NCI-H748 (cell line): ENCODE data around the gene MAPK10.
"Not testable (repeated sequence)": the region's sequence is repeated elsewhere in the genome, so short reads cannot be mapped to it uniquely, and the experiment has no call there.

ENCODE experiments used
- DNase-seq: peaks from one replicate; lab custom pipeline; 2025; ENCODE audit not compliant: unreplicated experiment; lab: John Stamatoyannopoulos, UW

Gene MAPK10

GRCh38 chr4:86203176-86203575 lies 156.7 kb downstream of the MAPK10 start:
- no peak for DNase-seq

- no peak for DNase-seq
Measured at GRCh38 chr4:86185659-86186058, 174.2 kb downstream of the MAPK10 start.

DNA sequence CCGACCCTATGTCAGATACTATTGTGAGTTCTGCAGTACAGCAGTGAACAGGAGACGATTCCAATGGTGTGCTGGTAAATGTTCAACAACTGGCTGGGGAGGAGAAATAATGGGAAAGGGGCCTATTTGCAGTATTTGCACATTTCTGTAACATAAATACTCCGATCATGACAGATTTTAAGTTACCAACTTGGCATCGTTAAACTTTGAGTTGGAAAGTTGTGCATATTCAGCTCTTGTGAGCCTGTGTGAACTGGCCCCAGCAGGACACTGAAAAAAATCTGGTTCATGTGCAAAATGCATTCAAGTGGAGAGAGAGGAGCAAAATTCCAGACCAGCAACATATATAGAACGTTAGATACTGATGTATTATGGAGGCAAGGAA lies 175.0 kb downstream of the MAPK10 start:
- no peak for DNase-seq

DNA sequence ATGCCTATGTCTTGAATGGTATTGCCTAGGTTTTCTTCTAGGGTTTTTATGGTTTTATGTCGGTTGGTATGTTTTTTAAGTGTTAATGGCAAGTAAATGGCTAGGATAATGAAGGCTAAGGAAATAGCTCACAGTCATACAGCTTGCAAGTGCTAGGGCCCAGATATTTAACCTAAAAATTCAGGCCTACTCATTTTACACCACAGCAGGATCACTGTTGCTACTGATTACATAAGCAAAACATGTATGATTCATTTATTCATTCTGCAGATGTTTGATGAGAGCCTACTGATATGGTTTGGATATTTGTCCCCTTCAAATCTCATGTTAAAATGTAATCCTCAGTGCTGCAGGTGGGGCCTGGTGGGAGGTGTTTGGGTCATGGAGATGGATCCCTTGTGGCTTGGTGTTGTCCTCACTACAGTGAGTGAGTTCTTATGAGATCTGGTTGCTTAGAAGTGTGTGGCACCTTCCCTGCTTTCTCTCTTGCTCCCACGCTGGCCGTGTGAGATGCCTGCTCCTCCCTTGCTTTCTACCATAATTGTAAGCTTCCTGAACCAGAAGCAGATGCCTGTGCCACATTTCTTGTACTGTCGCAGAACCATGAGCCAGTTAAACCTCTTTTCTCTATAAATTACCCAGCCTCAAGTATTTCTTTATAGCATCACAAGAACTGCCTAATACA lies 175.5 kb downstream of the MAPK10 start:
- no peak for DNase-seq

DNA sequence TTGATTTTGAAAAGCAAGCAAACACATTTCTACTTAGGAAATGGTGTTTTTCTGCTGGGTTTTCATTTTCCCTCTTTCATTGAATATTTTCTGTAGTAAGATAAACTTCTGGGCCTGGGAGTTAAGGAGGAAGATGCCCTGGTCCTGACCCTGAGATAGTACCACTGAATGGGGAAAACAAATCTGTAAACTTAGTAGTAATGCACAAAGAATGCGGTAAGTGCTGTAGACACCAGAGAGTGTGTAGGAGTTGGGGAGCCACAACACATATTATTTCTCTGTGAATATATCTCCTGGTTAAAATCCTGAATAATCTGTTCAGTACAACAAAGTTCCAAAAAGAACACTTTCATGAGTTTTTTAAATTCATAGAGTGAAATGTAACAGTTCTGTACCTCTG lies 178.3 kb downstream of the MAPK10 start:
- no peak for DNase-seq

- no peak for DNase-seq
Measured at GRCh38 chr4:86178211-86178610, 181.6 kb downstream of the MAPK10 start.

GRCh38 chr4:86174506-86174905 lies 185.3 kb downstream of the MAPK10 start:
- no peak for DNase-seq

DNA sequence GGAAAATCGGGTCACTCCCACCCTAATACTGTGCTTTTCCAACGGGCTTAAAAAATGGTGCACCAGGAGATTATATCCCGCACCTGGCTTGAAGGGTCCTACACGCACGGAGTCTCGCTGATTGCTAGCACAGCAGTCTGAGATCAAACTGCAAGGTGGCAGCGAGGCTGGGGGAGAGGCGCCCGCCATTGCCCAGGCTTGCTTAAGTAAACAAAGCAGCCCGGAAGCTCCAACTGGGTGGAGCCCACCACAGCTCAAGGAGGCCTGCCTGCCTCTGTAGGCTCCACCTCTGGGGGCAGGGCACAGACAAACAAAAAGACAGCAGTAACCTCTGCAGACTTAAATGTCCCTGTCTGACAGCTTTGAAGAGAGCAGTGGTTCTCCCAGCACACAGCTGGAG lies 191.5 kb downstream of the MAPK10 start:
- DNase-seq = not testable (repeated sequence)

- DNase-seq = no peak
Measured at GRCh38 chr4:86160426-86160825, 199.4 kb downstream of the MAPK10 start.

- no peak for DNase-seq
Measured at GRCh38 chr4:86159216-86159615, 200.6 kb downstream of the MAPK10 start.

- no peak for DNase-seq
Measured at GRCh38 chr4:86156531-86156930, 203.3 kb downstream of the MAPK10 start.

- DNase-seq = no peak
Measured at GRCh38 chr4:86155766-86156165, 204.1 kb downstream of the MAPK10 start.

DNA sequence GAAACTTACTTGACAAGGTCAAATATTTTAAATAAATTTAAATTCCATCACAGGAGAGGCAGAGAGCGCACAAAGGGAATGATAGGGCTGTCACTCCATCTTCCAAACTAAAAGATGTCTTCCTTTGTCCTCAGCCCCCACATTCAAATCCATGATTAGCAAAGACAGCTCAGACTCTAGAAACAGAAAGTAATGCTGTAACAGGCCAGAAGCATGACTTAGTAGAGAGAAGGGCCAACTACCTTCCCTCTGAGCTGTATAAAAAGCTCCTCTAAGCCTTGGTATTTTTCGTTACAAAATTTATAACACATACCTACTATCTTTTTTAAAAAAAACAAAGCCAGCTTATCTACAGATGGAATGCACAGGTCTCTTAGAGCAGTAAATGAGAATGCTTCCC lies 207.4 kb downstream of the MAPK10 start:
- DNase-seq = no peak

- no peak for DNase-seq
Measured at GRCh38 chr4:86151196-86151595, 208.7 kb downstream of the MAPK10 start.

GRCh38 chr4:86141161-86141560 lies 218.7 kb downstream of the MAPK10 start:
- DNase-seq = no peak

- DNase-seq = no peak
Measured at GRCh38 chr4:86132468-86132867, 227.4 kb downstream of the MAPK10 start.

DNA sequence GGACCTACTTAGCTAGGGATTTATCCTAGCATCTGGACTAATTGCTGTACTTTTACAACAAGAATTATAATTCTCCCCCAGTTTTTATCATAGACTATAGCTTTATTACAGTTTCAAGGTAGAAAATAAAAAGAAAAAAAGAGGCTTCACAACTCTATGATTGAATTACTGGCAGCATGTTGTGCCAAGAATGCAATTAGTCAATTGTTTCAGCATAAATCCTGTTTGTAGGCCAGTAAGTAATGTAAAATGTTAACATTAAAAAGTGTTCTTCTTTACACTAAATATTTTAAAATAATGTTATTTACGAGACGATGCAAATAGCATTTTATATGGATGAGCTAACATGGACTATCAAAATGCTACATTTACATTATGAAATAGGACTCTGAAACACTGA lies 228.4 kb downstream of the MAPK10 start:
- DNase-seq = no peak

DNA sequence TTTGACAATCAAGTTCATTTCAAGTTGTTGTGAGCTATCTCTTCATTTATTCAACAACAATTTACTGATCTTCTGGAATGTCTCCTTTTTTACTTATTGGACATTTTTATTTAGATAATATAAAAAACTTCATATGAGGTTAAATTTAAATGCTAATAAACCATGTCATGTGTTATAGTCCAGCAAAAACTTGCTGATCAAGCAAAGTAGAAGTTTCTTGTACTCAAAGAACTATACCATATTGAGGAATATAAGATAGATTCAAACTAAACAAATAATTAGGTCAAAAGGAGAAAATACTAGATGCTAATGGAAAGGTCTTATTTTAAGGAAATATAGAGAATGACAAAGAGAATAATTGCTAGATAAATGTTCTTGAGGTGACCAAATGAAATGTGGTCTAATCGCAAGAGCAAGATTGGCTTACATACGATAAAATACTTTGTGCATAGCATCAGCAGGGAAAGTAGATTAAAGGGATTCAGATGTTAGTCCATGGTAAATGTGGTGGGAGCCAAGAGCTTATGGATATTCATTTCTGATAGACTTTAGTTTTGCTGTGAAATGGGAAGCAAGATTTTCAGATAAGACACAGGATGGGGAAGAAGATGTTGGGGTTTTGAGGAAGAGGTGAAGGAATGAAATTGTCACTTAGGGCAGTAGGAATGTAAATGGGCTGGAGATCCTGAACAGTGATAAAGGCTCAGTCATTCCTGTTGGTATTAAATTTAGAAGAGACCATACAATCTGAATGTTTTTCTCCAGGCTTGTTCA lies 229.5 kb downstream of the MAPK10 start:
- DNase-seq = no peak

GRCh38 chr4:86129546-86129945 lies 230.3 kb downstream of the MAPK10 start:
- DNase-seq = no peak

DNA sequence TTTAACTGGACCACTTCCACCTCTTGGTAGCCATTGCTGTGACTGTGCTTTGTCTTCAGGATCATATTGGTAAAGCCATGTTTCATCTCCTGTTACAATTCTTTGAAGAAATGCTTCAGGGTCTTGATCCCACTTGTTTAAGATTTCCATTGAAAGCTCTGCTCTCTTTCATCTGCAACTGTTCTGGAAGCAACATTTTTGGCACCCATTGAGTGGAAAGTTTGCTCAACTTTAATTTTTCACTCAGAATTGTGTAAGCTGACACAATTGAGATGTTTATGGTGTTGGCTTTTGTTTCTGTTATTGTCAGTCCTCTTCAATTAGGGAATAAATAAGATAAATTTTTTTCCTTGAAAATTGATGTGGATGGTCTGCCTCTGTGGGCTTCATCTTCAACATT lies 237.4 kb downstream of the MAPK10 start:
- no peak for DNase-seq

DNA sequence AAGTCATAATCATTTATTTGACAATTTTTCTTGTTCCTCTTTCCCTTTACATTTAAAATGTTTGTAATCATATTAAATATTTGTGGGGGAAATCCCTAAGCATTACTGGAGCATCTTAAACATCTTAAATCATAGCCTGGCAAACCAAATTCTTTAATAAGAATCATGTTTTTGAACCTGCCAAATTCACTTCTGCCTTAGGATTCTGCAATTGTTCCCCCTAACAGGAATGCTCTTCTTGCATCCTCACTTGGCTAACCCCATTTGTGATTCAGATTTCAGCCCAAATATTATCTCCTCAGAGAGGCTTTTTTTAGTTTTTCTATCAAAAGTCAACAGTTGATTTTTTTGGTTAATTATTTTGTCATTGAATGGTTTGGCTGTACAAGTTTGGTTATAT lies 241.1 kb downstream of the MAPK10 start:
- no peak for DNase-seq

GRCh38 chr4:86117705-86118302 lies 242.0 kb downstream of the MAPK10 start:
- no peak for DNase-seq
